SHP77 treated with DMSO at 0.1 percent for 48 hours (cell line): ENCODE measurements around the gene EME2.
A peak's percentile ranks its signal among the peaks of the same experiment; 100 is the strongest.

Source experiments
- DNase-seq: peaks from one replicate; lab custom pipeline; 2025; lab: John Stamatoyannopoulos, UW

Gene EME2

GRCh38 chr16:1766701-1767100 lies 5.9 kb upstream of the EME2 start:
- DNase-seq = no peak

GRCh38 chr16:1767116-1767994 lies 5.3 kb upstream of the EME2 start:
- DNase-seq = no peak

- DNase-seq = no peak
Measured at GRCh38 chr16:1768061-1768766, 4.4 kb upstream of the EME2 start.

GRCh38 chr16:1768767-1769401 lies 3.7 kb upstream of the EME2 start:
- no peak for DNase-seq

- no peak for DNase-seq
Measured at GRCh38 chr16:1769402-1770300, 3.0 kb upstream of the EME2 start.

- peak; percentile 62 for DNase-seq
Measured at GRCh38 chr16:1770328-1771187, 2.1 kb upstream of the EME2 start.

GRCh38 chr16:1771188-1771863 lies 1.3 kb upstream of the EME2 start, which contains the start of gene NME3:
Gene NME3, minus strand, starts transcription at chr16:1771543. Its CDS starts 9 bp downstream, at chr16:1771534.
- no peak for DNase-seq

- no peak for DNase-seq
Measured at GRCh38 chr16:1771864-1772361, 697 bp upstream of the EME2 start.

GRCh38 chr16:1772908-1773702 lies 495 bp downstream of the EME2 start, which contains the start of gene MRPS34:
Gene MRPS34, minus strand, starts transcription at chr16:1773134. Its CDS starts 15 bp downstream, at chr16:1773119.
- DNase-seq = peak; percentile 62

- DNase-seq = no peak
Measured at GRCh38 chr16:1773703-1774447, 1.3 kb downstream of the EME2 start.

GRCh38 chr16:1774448-1774780 lies 1.8 kb downstream of the EME2 start:
- no peak for DNase-seq

GRCh38 chr16:1775006-1775845 lies 2.6 kb downstream of the EME2 start:
- no peak for DNase-seq

GRCh38 chr16:1775846-1776671 lies 3.4 kb downstream of the EME2 start:
- DNase-seq = no peak

GRCh38 chr16:1776672-1776955 lies 4.0 kb downstream of the EME2 start:
- no peak for DNase-seq

GRCh38 chr16:1776991-1777374 lies 4.4 kb downstream of the EME2 start:
- no peak for DNase-seq

- no peak for DNase-seq
Measured at GRCh38 chr16:1777375-1778199, 5.0 kb downstream of the EME2 start.
